GM12878 (cell line): ENCODE data around the gene SGTB. TPM values are rescaled to one million over a fixed set of nuclear protein-coding genes. Genes with fewer than 3 reads are reported as not detected.

ENCODE experiments used
- ATAC-seq: fragments of 200-7000 bp; cut with Tn5 transposase; 3 replicates; pipeline ENCODE4 v1.9.1; 2020; ENCODE audit warnings: mild to moderate bottlenecking, moderate library complexity
- BruUV-seq: library from RNA; stranded (reverse); fragments of 400-500 nt; replicated peaks from 2 replicates; lab custom pipeline; 2021; lab: Mats Ljungman, UMichigan
- CTCF ChIA-PET: fragments of 300-600 bp; sonication (Branson Sonifier 250); formaldehyde crosslinking; extraction: SDS; loops from one replicate; lab custom pipeline; 2021; ENCODE audit warnings: inconsistent platforms; lab: Yijun Ruan, JAX
- POLR2A ChIA-PET: fragments of 350-600 bp; formaldehyde crosslinking; extraction: SDS; loops from one replicate; lab custom pipeline; 2021; ENCODE audit warnings: inconsistent platforms; lab: Charles Lee
- RAD21 ChIA-PET: fragments of 300-600 bp; sonication (Branson Sonifier 250); formaldehyde crosslinking; loops from one replicate; lab custom pipeline; 2023; ENCODE audit warnings: antibody characterized with exemption; ENCODE audit not compliant: unreplicated experiment; lab: Charles Lee
- SMC1A ChIA-PET: fragments of 300-600 bp; sonication (Branson Sonifier 250); formaldehyde crosslinking; loops from one replicate; lab custom pipeline; 2023; ENCODE audit not compliant: unreplicated experiment, uncharacterized antibody; lab: Charles Lee
- DNase-seq: peaks from one replicate; pipeline ENCODE4 v3.0.0-alpha.2; 2011; ENCODE audit warnings: low read depth, low spot score
- FAIRE-seq: peaks from 3 replicates; lab custom pipeline; 2011; peaks lifted over from hg19 to GRCh38; lab: Jason Lieb, UNC
- H2AFZ ChIP-seq: 2 replicates; pipeline ENCODE4 v1.6.0; 2011; ENCODE audit warnings: low read depth, low read length, control low read depth; ENCODE audit not compliant: control insufficient read depth
- H3K27ac ChIP-seq: 2 replicates; pipeline ENCODE4 v1.5.1; 2011; ENCODE audit warnings: control low read depth; ENCODE audit not compliant: control insufficient read depth, insufficient read depth
- H3K27me3 ChIP-seq, 2 experiments: replicated peaks in 1 of 2; 2 replicates each; pipeline versions ENCODE4 v1.6.0 to v1.6.1; 2011; ENCODE audit warnings: low read length in 1 of 2; ENCODE audit not compliant: control insufficient read depth in 2 of 2, insufficient read depth in 2 of 2
- H3K36me3 ChIP-seq, 2 experiments: 2 replicates each; pipeline ENCODE4 v1.5.1; 2011; ENCODE audit warnings: low read length in 1 of 2; ENCODE audit not compliant: control insufficient read depth in 2 of 2, insufficient read depth in 2 of 2
- H3K4me1 ChIP-seq: 2 replicates; pipeline ENCODE4 v1.6.1; 2011; ENCODE audit warnings: mild to moderate bottlenecking, low read length, moderate library complexity, mixed read lengths; ENCODE audit not compliant: control insufficient read depth, insufficient read depth
- H3K4me2 ChIP-seq: 2 replicates; pipeline ENCODE4 v1.6.0; 2011; ENCODE audit warnings: control low read depth; ENCODE audit not compliant: control insufficient read depth, insufficient read depth
- H3K4me3 ChIP-seq: fragments of 200-600 bp; sonication (generic); 2 replicates; pipeline ENCODE4 v1.5.1; 2016
- H3K79me2 ChIP-seq: 2 replicates; pipeline ENCODE4 v1.6.0; 2011; ENCODE audit warnings: low read length; ENCODE audit not compliant: control insufficient read depth, insufficient read depth
- H3K9ac ChIP-seq: 2 replicates; pipeline ENCODE4 v1.8.0; 2011; ENCODE audit warnings: low read length, control low read depth, mixed read lengths; ENCODE audit not compliant: control insufficient read depth, insufficient read depth
- H3K9me3 ChIP-seq: replicated peaks from 3 replicates; pipeline ENCODE4 v1.5.1; 2011; ENCODE audit warnings: mild to moderate bottlenecking, low read length; ENCODE audit not compliant: control insufficient read depth, insufficient read depth
- H4K20me1 ChIP-seq: 2 replicates; pipeline ENCODE4 v1.6.0; 2011; ENCODE audit not compliant: control insufficient read depth, insufficient read depth
- ATF7 ChIP-seq: fragments of 450-650 bp; IDR thresholded peaks from 2 replicates; pipeline ENCODE4 v1.6.1; 2016; ENCODE audit warnings: low read depth, mild to moderate bottlenecking
- BACH1 ChIP-seq: fragments of 450-650 bp; IDR thresholded peaks from 2 replicates; pipeline ENCODE4 v1.6.1; 2017; ENCODE audit warnings: mild to moderate bottlenecking, borderline replicate concordance
- EED ChIP-seq: sonication (generic); IDR thresholded peaks from 2 replicates; pipeline ENCODE4 v1.6.1; 2016; ENCODE audit warnings: antibody characterized with exemption, low read depth
- IKZF2 ChIP-seq, 2 experiments: fragments of 450-650 bp; IDR thresholded peaks; 2 replicates each; pipeline ENCODE4 v1.6.1; 2017; ENCODE audit warnings: mild to moderate bottlenecking in 2 of 2, moderate library complexity in 2 of 2
- JUND ChIP-seq: IDR thresholded peaks from 2 replicates; pipeline ENCODE4 v1.6.1; 2012; ENCODE audit warnings: low read depth, mild to moderate bottlenecking, low read length, improper control_type of control experiment, moderate library complexity
- MTA2 ChIP-seq: fragments of 450-650 bp; IDR thresholded peaks from 2 replicates; pipeline ENCODE4 v1.6.1; 2016; ENCODE audit warnings: low read depth, mild to moderate bottlenecking, moderate library complexity
- NR2F1 ChIP-seq: fragments of 450-650 bp; conservative IDR thresholded peaks from 2 replicates; pipeline ENCODE4 v1.6.1; 2017; ENCODE audit warnings: mild to moderate bottlenecking
- PKNOX1 ChIP-seq: fragments of 450-650 bp; IDR thresholded peaks from 2 replicates; pipeline ENCODE4 v1.6.1; 2016; ENCODE audit warnings: mild to moderate bottlenecking
- RUNX3 ChIP-seq: IDR thresholded peaks from 2 replicates; pipeline ENCODE4 v1.6.1; 2012; ENCODE audit warnings: low read length, inconsistent platforms
- WGBS: methylation state at CpG from one replicate; pipeline ENCODE4 v1.1.6; 2016; ENCODE audit warnings: low lambda C conversion rate; ENCODE audit not compliant: insufficient replicate concordance, insufficient coverage; ENCODE audit errors: missing lambda C conversion rate; 5-methylcytosine and 5-hydroxymethylcytosine counted together
- in situ Hi-C: fragments of 300-500 bp; cut with MboI; formaldehyde crosslinking; loops from 9 replicates; pipeline ENCODE4 v1.14.3; 2018; ENCODE audit warnings: mixed read lengths
- intact Hi-C: fragments of 100-400 bp; cut with micrococcal nuclease; formaldehyde crosslinking; loops from one replicate; pipeline ENCODE4 v1.14.2; 2022; ENCODE audit not compliant: unreplicated experiment
- polyA plus RNA-seq, 11 experiments: library from polyadenylated mRNA; depleted of rRNA in 4 of 11; unstranded in 6 of 11; stranded (reverse) in 5 of 11; fragments of >200 nt; fragmentation: Nextera tagmentation in 4 of 11; fragmentation: Illumina TruSeq in 1 of 11; extraction: Ambion mirVana in 4 of 11; extraction: Trizol in 1 of 11; gene quantifications; 1 replicate in 1 of 11; 2 replicates in 10 of 11; pipeline versions ENCODE4 v1.2.1 to v1.2.3, GENCODE V29; 2011 to 2016; ENCODE audit warnings: inconsistent platforms in 2 of 11, missing spikeins in 2 of 11, low read depth in 1 of 11
- total RNA-seq, 4 experiments: library from RNA; depleted of rRNA in 3 of 4; stranded (reverse); fragments of >200 nt in 3 of 4; fragmentation: Illumina TruSeq in 1 of 4; extraction: Trizol in 1 of 4; gene quantifications; 2 replicates each; pipeline versions ENCODE4 v1.2.1 to v1.2.3, GENCODE V29; 2013 to 2021

The SGTB gene
- total and polyA plus RNA-seq, 10 of the 15 experiments (the other 5 are each of a cell fraction or from before 2014, with no cell fraction given): 1.0 to 7.8 (median 5.4) TPM

GRCh38 chr5:65727491-65728156, 5.7 kb upstream of the SGTB start:
- FAIRE-seq (no peak), ATAC-seq (peak; percentile 20)
- Histone ChIP-seq H4K20me1 (no peaks in the 10 kb centered on the region), H3K4me3 (0 out of 2 replicates have a peak overlapping the region, but pooled peaks have one; percentile 19), H3K27ac (0 out of 2 replicates have a peak overlapping the region, but pooled peaks have one; percentile 4), H3K9me3 (no peaks in the 10 kb centered on the region), H3K36me3 (no peaks in the 10 kb centered on the region), H2AFZ (no peak overlapping the region), H3K79me2 (peaks cover 22% of the 10 kb centered on the region), H3K9ac (no peak overlapping the region)
- RAD21 ChIA-PET: interaction anchor here (1.6 kb wide), 2 partner anchors 9 to 99 kb away, joined by 5 to 6 read pairs; no protein-coding TSS in a partner anchor
- SMC1A ChIA-PET: interaction anchor here (0.6 to 2.8 kb wide), 10 partner anchors 10 to 412 kb away, joined by 3 to 13 read pairs (median 3); no protein-coding TSS in a partner anchor
- 45% methylated on average over 7 of the region's 7 CpGs for WGBS
- POLR2A ChIA-PET: interaction anchor here (0.5 to 1.2 kb wide), 5 partner anchors 12 to 163 kb away, joined by 3 to 9 read pairs (median 4); no protein-coding TSS in a partner anchor
- intact Hi-C loops: no loop called here
- BruUV-seq: no TSS peak
- TF ChIP-seq RUNX3: peak; percentile 24
- TF ChIP-seq BACH1: peak; percentile 35; the same call in 1 of the 2 replicates
- peak; percentile 53 to 62; a peak in 3 of 4 replicates for TF ChIP-seq IKZF2 (IDR thresholded peaks at IDR 0.05)
- TF ChIP-seq MTA2: peak; percentile 23; the same call in 1 of the 2 replicates
- TF ChIP-seq NR2F1: peak; percentile 70
- peak; percentile 39; the same call in 1 of the 2 replicates for TF ChIP-seq EED
- TF ChIP-seq JUND: no peak
- TF ChIP-seq PKNOX1: peak; percentile 64; the same call in 1 of the 2 replicates
- no peak for TF ChIP-seq ATF7
- TF ChIP-seq, all 136 proteins: peak for 7
- no peak for DNase-seq
- in situ Hi-C loops: no loop called here
- Histone ChIP-seq H3K4me1 (peaks cover 13% of the 10 kb centered on the region), H3K4me2 (peak overlapping the region; percentile 26), H3K27me3 (no peaks in the 10 kb centered on the region)
- CTCF ChIA-PET: interaction anchor here (1.0 to 2.6 kb wide), 5 partner anchors 14 to 444 kb away, joined by 3 to 20 read pairs (median 4); no protein-coding TSS in a partner anchor
